ENCODE results near the gene CEL. TPM values are rescaled to one million over a fixed set of nuclear protein-coding genes. Genes with fewer than 3 reads are reported as not detected.

The CEL gene
- total and polyA plus RNA-seq, 10 of the 15 experiments (the other 5 are each of a cell fraction or from before 2014, with no cell fraction given): 0.05 to 4.1 (median 0.29) TPM; not detected in 2

DNA sequence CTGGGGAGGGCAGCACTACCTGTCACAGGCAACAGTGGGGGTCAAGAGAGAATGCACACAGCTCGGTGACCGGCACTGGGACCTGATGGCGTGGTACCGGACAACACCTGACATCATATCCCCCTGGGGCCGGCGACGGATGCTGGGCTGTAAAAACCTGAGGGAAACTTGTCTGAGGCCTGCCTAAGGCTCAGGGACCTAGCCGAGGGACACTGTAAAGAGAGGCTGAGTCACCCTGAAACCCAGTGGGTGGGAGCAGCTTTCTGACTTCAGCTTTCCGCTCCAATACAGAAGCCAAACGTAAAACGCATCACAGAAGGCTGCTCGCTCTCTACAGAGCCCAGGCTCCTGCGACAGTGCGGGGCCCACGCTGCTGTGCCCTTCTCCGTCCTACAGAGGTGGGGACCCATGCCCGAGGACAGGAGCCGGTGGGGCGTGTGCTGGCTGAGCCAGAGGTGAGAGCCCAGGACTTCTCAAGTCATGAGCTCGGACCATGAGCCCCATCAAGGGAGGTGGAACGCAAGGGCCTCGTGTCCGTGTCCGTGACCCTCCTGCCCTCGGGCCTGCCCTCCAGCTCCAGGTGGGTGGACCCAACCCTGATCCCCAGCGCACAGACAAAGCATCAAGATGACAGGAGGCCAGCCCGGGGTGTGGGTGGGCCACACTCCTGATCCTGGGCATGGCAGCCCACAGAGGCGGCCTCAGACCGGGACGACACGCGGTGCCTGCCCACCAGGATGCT, 54.0 kb downstream of the CEL start (continued):
- TF ChIP-seq ZBTB11 (CRISPR knock-in tag; IDR thresholded peaks at IDR 0.05) (no peak), RFX5 (IDR thresholded peaks at IDR 0.05; ENCODE audit: low read depth, low read length) (peak; percentile 79; the same call in 1 of the 2 replicates), ZNF592 (IDR thresholded peaks at IDR 0.05) (no peak), EGR1 (IDR thresholded peaks at IDR 0.05; ENCODE audit: borderline replicate concordance in 1 of 2, low read depth in 2 of 2, low read length in 2 of 2) (peak in 1 of 2 experiments; percentile 47; a peak in 1 of 3 replicates), ZBED1 (IDR thresholded peaks at IDR 0.05; ENCODE audit: borderline replicate concordance) (no peak), JUND (IDR thresholded peaks at IDR 0.05; ENCODE audit: low read depth, low read length) (peak; percentile 78; the same call in 1 of the 2 replicates), JUNB (IDR thresholded peaks at IDR 0.05) (peak; percentile 67; the same call in 1 of the 2 replicates), MEF2A (IDR thresholded peaks at IDR 0.05; ENCODE audit: insufficient read depth, low read depth, low read length) (no peak), DPF2 (IDR thresholded peaks at IDR 0.05) (0 out of 2 replicates have a peak, but pooled peaks have one; percentile 44), RB1 (IDR thresholded peaks at IDR 0.05; ENCODE audit: borderline replicate concordance) (peak; percentile 41; the same call in 1 of the 2 replicates), RCOR1 (conservative IDR thresholded peaks at IDR 0.05; ENCODE audit: low read depth, low read length) (no peak), POLR2AphosphoS5 (IDR thresholded peaks at IDR 0.05; ENCODE audit: low read length) (peak; percentile 49; the same call in 1 of the 2 replicates), HDAC2 (IDR thresholded peaks at IDR 0.05) (no peak), SUZ12 (IDR thresholded peaks at IDR 0.05; ENCODE audit: unreplicated experiment) (no peak)
- TF ChIP-seq, protein P1, sequence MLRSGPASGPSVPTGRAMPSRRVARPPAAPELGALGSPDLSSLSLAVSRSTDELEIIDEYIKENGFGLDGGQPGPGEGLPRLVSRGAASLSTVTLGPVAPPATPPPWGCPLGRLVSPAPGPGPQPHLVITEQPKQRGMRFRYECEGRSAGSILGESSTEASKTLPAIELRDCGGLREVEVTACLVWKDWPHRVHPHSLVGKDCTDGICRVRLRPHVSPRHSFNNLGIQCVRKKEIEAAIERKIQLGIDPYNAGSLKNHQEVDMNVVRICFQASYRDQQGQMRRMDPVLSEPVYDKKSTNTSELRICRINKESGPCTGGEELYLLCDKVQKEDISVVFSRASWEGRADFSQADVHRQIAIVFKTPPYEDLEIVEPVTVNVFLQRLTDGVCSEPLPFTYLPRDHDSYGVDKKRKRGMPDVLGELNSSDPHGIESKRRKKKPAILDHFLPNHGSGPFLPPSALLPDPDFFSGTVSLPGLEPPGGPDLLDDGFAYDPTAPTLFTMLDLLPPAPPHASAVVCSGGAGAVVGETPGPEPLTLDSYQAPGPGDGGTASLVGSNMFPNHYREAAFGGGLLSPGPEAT (IDR thresholded peaks at IDR 0.05; ENCODE audit: low read depth): peak; percentile 35; the same call in 1 of the 2 replicates
- TF ChIP-seq, protein P2, sequence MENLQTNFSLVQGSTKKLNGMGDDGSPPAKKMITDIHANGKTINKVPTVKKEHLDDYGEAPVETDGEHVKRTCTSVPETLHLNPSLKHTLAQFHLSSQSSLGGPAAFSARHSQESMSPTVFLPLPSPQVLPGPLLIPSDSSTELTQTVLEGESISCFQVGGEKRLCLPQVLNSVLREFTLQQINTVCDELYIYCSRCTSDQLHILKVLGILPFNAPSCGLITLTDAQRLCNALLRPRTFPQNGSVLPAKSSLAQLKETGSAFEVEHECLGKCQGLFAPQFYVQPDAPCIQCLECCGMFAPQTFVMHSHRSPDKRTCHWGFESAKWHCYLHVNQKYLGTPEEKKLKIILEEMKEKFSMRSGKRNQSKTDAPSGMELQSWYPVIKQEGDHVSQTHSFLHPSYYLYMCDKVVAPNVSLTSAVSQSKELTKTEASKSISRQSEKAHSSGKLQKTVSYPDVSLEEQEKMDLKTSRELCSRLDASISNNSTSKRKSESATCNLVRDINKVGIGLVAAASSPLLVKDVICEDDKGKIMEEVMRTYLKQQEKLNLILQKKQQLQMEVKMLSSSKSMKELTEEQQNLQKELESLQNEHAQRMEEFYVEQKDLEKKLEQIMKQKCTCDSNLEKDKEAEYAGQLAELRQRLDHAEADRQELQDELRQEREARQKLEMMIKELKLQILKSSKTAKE (IDR thresholded peaks at IDR 0.05; ENCODE audit: low read depth, poor library complexity, severe bottlenecking): peak; percentile 46
